Keratinocyte (primary cell): ENCODE results near the gene FCRLB.

ENCODE experiments used
- CTCF ChIP-seq, 3 experiments: IDR thresholded peaks in 1 of 3; conservative IDR thresholded peaks in 1 of 3; optimal IDR thresholded peaks in 1 of 3; 2 replicates in 2 of 3; 3 replicates in 1 of 3; pipeline versions ENCODE3 to v1.5.1; 2011; ENCODE audit warnings: low read length in 3 of 3, mild to moderate bottlenecking in 3 of 3, moderate library complexity in 2 of 3, control low read depth in 1 of 3, inconsistent platforms in 1 of 3; ENCODE audit not compliant: insufficient read depth in 2 of 3; ENCODE audit errors: extremely low read depth in 1 of 3
- EZH2 ChIP-seq: IDR thresholded peaks from one replicate; pipeline ENCODE4 v1.6.1; 2012; ENCODE audit warnings: inconsistent platforms, mild to moderate bottlenecking, low read length, moderate library complexity

- TF ChIP-seq CTCF (optimal IDR thresholded peaks at IDR 0.05 in 1 of 3, IDR thresholded peaks at IDR 0.05 in 1 of 3, conservative IDR thresholded peaks at IDR 0.05 in 1 of 3; ENCODE audit: extremely low read depth in 1 of 3, insufficient read depth in 2 of 3, low read length in 3 of 3) (no peak), EZH2 (no peak)
Measured at GRCh38 chr1:161771973-161772372, 50.6 kb downstream of the FCRLB start.
